HL-60 (cell line): ENCODE data around the gene SHISAL2B.

Source experiments
- TF ChIP-seq, protein P1 (sequence below): IDR thresholded peaks from 2 replicates; pipeline ENCODE4 v1.6.1; 2012; ENCODE audit warnings: low read depth; ENCODE audit not compliant: insufficient replicate concordance
- TF ChIP-seq, protein P2 (sequence below): IDR thresholded peaks from one replicate; pipeline ENCODE4 v1.5.1; 2011; ENCODE audit warnings: low read length, control low read depth, inconsistent platforms; ENCODE audit not compliant: insufficient read depth

- TF ChIP-seq, protein P1, sequence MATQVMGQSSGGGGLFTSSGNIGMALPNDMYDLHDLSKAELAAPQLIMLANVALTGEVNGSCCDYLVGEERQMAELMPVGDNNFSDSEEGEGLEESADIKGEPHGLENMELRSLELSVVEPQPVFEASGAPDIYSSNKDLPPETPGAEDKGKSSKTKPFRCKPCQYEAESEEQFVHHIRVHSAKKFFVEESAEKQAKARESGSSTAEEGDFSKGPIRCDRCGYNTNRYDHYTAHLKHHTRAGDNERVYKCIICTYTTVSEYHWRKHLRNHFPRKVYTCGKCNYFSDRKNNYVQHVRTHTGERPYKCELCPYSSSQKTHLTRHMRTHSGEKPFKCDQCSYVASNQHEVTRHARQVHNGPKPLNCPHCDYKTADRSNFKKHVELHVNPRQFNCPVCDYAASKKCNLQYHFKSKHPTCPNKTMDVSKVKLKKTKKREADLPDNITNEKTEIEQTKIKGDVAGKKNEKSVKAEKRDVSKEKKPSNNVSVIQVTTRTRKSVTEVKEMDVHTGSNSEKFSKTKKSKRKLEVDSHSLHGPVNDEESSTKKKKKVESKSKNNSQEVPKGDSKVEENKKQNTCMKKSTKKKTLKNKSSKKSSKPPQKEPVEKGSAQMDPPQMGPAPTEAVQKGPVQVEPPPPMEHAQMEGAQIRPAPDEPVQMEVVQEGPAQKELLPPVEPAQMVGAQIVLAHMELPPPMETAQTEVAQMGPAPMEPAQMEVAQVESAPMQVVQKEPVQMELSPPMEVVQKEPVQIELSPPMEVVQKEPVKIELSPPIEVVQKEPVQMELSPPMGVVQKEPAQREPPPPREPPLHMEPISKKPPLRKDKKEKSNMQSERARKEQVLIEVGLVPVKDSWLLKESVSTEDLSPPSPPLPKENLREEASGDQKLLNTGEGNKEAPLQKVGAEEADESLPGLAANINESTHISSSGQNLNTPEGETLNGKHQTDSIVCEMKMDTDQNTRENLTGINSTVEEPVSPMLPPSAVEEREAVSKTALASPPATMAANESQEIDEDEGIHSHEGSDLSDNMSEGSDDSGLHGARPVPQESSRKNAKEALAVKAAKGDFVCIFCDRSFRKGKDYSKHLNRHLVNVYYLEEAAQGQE: no peak
- TF ChIP-seq, protein P2, sequence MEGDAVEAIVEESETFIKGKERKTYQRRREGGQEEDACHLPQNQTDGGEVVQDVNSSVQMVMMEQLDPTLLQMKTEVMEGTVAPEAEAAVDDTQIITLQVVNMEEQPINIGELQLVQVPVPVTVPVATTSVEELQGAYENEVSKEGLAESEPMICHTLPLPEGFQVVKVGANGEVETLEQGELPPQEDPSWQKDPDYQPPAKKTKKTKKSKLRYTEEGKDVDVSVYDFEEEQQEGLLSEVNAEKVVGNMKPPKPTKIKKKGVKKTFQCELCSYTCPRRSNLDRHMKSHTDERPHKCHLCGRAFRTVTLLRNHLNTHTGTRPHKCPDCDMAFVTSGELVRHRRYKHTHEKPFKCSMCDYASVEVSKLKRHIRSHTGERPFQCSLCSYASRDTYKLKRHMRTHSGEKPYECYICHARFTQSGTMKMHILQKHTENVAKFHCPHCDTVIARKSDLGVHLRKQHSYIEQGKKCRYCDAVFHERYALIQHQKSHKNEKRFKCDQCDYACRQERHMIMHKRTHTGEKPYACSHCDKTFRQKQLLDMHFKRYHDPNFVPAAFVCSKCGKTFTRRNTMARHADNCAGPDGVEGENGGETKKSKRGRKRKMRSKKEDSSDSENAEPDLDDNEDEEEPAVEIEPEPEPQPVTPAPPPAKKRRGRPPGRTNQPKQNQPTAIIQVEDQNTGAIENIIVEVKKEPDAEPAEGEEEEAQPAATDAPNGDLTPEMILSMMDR: no peak
Measured at GRCh38 chr5:64644831-64645230, 45.5 kb upstream of the SHISAL2B start.
